Measurements from ENCODE around the gene PWWP2B.

GRCh38 chr10:132391676-132392020 is 5.4 kb upstream of the PWWP2B start:
- TF ChIP-seq EZH2 (IDR thresholded peaks at IDR 0.05; ENCODE audit: borderline replicate concordance, low read length): no peak
- TF ChIP-seq, protein P1, sequence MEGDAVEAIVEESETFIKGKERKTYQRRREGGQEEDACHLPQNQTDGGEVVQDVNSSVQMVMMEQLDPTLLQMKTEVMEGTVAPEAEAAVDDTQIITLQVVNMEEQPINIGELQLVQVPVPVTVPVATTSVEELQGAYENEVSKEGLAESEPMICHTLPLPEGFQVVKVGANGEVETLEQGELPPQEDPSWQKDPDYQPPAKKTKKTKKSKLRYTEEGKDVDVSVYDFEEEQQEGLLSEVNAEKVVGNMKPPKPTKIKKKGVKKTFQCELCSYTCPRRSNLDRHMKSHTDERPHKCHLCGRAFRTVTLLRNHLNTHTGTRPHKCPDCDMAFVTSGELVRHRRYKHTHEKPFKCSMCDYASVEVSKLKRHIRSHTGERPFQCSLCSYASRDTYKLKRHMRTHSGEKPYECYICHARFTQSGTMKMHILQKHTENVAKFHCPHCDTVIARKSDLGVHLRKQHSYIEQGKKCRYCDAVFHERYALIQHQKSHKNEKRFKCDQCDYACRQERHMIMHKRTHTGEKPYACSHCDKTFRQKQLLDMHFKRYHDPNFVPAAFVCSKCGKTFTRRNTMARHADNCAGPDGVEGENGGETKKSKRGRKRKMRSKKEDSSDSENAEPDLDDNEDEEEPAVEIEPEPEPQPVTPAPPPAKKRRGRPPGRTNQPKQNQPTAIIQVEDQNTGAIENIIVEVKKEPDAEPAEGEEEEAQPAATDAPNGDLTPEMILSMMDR (IDR thresholded peaks at IDR 0.05; ENCODE audit: low read length): no peak

Data from OCI-LY1 (cell line).